Activated gamma-delta T cell treated with Interleukin-2 at 50 U/mL for 16 hours (primary cell): ENCODE results near the gene ZG16.
A peak's percentile ranks its signal among the peaks of the same experiment; 100 is the strongest.

Experiments
- DNase-seq: peaks from one replicate; pipeline ENCODE4 v3.0.0-alpha.2; 2020

Gene ZG16

GRCh38 chr16:29811170-29811895, 33.3 kb downstream of the ZG16 start:
- peak; percentile 62 for DNase-seq

- DNase-seq: peak; percentile 41
Measured at GRCh38 chr16:29811896-29812665, 34.0 kb downstream of the ZG16 start, which contains the start of gene PRRT2. TSS of gene PRRT2 (plus strand) at chr16:29812193. CDS start at chr16:29813055, 862 bp downstream.

DNA sequence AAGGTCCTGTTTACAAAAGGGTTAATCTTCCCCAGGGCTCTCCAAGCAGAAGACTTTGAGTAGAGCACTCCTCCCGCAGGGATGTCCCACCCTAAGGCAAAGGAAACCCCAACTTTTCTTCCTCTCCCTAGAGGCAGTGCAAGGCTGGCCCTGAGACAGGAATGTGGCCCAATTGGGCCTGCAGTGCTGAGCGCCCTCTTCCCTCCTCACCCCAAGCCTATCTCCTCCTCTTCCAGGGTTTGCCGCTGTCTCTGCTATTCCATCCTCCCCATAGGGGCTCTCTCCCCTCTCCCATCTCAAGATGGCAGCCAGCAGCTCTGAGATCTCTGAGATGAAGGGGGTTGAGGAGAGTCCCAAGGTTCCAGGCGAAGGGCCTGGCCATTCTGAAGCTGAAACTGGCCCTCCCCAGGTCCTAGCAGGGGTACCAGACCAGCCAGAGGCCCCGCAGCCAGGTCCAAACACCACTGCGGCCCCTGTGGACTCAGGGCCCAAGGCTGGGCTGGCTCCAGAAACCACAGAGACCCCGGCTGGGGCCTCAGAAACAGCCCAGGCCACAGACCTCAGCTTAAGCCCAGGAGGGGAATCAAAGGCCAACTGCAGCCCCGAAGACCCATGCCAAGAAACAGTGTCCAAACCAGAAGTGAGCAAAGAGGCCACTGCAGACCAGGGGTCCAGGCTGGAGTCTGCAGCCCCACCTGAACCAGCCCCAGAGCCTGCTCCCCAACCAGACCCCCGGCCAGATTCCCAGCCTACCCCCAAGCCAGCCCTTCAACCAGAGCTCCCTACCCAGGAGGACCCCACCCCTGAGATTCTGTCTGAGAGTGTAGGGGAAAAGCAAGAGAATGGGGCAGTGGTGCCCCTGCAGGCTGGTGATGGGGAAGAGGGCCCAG, 34.9 kb downstream of the ZG16 start:
- no peak for DNase-seq

DNA sequence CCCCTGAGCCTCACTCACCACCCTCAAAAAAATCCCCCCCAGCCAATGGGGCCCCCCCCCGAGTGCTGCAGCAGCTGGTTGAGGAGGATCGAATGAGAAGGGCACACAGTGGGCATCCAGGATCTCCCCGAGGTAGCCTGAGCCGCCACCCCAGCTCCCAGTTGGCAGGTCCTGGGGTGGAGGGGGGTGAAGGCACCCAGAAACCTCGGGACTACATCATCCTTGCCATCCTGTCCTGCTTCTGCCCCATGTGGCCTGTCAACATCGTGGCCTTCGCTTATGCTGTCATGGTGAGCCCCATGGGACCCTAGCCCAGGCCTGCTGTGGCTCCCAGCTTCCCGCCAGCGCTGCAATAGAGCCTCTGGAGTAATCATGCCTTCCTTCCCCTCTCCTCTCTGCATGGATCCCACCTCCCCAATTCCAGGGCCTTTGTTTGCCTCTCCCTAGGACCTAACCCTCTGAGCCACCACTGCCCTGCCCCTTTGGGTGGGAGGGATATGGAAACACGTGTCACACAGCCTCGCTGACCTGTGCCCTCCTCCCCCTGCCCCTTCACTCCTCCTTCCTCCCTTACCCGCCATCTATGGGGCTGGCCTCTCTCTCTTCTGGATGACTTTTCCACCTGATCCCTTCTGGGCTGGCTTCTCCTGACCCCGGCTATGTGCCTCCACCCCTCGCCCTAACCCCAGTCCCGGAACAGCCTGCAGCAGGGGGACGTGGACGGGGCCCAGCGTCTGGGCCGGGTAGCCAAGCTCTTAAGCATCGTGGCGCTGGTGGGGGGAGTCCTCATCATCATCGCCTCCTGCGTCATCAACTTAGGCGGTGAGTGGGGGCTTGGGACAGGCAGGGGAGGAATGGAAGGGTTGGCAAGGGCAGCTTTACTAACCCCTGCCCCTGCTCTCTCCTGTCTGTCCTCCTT, 35.8 kb downstream of the ZG16 start:
- DNase-seq: no peak

DNA sequence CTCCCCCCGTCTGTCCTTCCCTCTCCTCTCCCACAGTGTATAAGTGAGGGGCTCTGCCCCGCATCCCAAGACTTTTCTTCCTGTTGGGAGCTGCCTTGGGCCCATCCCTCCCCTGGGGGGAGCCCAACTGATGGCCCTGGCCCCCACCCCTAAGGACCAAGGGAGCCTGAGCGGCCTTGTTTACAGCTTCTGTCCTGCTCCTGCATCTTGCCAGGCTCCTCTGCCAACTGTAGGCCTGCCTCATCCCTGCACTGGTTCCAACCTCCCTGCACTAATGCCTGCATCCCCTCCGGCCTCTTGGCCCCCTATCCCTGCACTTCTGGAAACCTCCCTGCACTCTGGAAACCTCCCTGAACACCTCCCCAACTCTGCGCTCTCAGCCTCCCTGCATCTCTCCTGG, 36.5 kb downstream of the ZG16 start:
- no peak for DNase-seq

- peak; percentile 43 for DNase-seq
Measured at GRCh38 chr16:29815032-29815721, 37.1 kb downstream of the ZG16 start.

DNA sequence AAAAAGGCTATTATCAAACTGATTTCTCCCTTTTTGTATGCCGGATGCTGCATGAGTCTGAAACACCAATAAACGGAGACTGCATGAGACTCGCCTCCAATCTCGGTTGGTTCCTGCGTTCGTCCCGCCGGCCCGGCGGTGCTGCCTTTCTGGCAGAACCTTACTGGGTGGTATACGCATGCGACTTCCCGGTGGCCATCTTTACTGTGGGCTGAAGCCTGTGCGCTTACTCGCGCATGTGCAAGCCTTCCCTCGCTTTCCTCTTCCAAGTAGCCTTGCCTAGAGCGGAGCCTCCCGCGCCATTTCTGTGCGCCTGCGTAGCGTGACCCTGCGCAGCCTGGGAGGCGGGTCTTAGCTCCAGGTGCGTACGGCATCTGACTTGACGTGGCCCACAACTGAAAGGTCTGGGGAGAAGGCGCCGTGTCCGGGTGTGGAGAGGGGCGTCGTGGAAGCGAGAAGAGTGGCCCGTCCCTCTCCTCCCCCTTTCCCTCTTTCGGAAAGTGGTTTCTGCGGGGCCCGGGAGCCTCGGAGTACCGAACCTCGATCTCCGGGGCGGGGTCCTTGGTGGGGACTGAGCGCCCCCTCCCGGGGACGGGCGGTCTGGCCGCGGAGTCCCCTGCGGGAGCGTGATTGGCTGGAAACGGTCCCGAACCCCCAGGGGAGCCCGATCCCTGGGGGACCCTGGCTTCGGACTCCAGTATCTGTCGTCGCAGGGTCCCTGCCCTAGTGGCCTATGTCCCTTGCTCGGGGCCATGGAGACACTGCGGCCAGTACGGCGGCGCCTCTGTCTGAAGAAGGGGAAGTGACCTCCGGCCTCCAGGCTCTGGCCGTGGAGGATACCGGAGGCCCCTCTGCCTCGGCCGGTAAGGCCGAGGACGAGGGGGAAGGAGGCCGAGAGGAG, 38.0 kb downstream of the ZG16 start, which contains the start of gene PAGR1:
PAGR1 (plus strand) TSS at position 360 of the 901 bp plus-strand sequence; CDS start at position 734, 374 bp downstream.
- DNase-seq: peak; percentile 97

DNA sequence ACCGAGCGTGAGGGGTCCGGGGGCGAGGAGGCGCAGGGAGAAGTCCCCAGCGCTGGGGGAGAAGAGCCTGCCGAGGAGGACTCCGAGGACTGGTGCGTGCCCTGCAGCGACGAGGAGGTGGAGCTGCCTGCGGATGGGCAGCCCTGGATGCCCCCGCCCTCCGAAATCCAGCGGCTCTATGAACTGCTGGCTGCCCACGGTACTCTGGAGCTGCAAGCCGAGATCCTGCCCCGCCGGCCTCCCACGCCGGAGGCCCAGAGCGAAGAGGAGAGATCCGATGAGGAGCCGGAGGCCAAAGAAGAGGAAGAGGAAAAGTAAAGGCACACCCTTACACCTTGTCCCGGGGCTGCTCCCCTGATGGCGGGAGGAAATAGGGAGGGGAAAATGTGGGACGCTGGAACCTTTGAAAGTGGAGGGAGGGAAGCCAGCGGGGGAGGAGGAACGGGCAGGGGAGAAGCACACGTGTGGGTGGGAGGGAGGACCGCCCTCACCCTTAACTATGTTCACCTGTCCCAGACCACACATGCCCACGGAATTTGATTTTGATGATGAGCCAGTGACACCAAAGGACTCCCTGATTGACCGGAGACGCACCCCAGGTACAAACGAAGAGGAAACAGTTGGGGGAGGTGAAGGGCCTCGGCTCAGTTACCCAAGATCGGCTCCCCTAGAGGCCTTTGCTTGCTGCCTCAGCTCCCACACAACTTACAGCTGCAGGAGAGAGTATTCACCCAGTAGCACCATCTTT, 38.8 kb downstream of the ZG16 start:
- peak; percentile 44 for DNase-seq

- DNase-seq: no peak
Measured at GRCh38 chr16:29818082-29818481, 40.0 kb downstream of the ZG16 start.

DNA sequence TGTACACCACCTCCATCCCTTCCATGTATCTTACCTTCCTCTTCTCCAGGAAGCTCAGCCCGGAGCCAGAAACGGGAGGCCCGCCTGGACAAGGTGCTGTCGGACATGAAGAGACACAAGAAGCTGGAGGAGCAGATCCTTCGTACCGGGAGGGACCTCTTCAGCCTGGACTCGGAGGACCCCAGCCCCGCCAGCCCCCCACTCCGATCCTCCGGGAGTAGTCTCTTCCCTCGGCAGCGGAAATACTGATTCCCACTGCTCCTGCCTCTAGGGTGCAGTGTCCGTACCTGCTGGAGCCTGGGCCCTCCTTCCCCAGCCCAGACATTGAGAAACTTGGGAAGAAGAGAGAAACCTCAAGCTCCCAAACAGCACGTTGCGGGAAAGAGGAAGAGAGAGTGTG, 41.5 kb downstream of the ZG16 start:
- DNase-seq: no peak

DNA sequence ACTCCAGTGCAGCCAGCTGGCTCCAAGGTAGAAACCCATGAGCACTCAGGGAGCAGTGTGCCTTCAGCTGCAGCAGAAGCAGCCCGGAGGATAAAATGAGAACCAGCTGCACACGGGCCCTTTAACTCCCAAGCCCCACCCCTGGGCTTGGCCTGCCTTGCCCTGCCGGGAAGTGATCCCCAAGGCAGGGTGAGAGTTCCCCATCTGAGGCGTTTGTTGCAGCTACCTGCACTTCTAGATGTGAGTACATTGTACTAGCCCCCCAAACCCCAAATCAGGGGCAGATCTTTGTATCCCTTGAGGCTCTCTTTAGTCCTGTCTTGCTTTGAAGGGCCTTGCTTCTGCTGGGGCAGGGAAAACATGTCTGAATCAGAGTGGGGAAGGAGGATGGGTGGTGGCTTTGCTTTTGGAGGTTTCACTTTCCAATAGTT, 42.2 kb downstream of the ZG16 start, which contains the start of gene MVP:
MVP (plus strand) TSS at position 192 of the 431 bp plus-strand sequence. CDS start 10,088 bp downstream, outside the sequence.
- peak; percentile 31 for DNase-seq

DNA sequence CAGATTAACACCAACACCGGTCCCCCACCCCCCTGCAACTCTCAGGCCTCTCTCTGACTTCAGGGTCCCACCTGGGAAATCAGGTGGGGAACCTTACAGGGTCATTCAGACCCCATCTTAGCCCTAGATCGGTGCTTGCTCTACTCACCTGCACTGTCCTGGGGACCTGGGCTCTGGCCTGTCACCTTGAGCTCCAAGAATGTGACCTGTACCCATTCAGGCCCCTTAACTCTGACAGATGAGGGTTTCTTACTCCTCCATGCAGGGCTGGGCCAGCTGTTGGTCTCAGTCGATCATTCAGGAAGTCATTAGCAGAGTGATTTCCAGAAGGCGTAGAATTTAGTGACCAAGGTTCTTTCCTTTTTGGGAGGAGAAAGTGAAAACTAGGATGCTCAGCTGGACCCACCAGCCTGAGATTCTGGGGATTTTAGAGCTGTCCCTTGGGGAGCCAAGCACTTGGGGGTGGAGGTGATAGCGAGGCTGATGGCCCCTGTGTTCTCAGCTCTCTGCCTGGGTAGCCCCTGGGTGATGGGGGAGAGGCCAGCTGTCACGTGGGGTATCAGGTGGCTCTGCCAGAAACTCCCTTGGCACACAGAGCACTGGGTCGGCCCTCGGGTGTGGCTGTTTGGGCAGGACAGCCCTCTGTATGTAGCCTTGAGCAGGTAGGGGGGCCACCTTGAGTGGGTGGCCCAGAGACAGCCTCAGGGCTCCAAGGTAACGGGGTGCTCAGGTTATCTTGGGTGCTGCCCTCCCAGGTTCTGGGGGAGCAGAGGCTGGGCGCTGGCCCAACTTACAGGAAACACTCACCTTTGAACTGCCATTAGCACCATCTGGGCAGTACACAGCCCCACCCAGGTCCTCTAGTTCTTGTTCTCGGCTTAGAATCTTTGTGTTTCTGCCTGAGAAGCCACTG, 42.9 kb downstream of the ZG16 start:
- DNase-seq: peak; percentile 33

DNA sequence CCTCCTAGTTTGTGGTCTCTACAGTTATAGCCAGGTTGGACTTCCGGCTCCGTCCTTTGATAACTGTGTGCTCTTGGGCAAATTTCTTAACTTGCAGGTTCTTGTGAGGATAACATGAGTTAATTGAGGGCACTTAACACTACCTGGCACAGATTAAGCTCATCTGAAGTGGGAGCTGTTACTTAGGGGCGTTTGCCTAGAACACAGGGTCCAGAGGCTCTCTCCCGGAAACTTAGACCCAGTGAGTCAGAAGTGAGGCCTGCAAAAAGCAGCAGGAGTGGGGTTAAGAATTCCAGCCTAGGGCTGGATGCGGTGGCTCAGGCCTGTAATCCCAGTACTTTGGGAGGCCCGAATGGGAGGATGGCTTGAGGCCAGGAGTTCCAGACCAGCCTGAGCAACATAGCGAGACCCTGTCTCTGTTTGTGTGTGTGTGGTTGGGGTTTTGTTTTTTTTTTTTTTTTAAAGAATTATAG, 43.6 kb downstream of the ZG16 start:
- no peak for DNase-seq

DNA sequence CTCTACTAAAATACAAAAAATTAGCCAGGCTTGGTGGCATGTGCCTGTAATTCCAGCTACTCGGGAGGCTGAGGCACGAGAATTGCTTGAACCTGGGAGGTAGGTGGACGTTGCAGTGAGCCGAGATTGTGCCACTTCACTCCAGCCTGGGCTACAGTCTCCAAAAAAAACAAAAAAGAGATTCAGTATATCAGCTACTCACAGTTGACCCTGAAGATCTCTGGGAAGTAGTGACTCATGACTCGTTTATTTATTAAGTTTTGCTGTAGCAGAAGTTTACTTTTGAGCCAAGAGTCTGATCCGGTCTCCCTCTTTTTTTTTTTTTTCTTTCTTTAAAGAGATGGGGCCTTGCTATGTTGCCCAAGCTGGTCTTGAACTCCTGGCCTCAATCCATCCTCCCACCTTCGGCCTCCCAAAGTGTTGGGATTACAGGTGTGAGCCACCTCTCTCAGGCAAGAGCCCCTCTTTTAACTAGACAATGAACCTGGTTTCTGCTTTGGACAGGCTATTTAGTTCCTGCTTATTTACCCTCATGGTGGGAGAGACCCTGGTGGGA, 46.6 kb downstream of the ZG16 start:
- DNase-seq: no peak

- DNase-seq: no peak
Measured at GRCh38 chr16:29825145-29826044, 47.3 kb downstream of the ZG16 start.

- DNase-seq: no peak
Measured at GRCh38 chr16:29826342-29826695, 48.3 kb downstream of the ZG16 start.

- DNase-seq: no peak
Measured at GRCh38 chr16:29830774-29831173, 52.7 kb downstream of the ZG16 start.
